ENCODE data around the gene ZNF827. TPM values are rescaled to one million over a fixed set of nuclear protein-coding genes. Genes with fewer than 3 reads are reported as not detected.

The ZNF827 gene
- total RNA-seq, 4 donors from 2014 or later = 5.2 to 11.0 (median 6.4) TPM

DNA sequence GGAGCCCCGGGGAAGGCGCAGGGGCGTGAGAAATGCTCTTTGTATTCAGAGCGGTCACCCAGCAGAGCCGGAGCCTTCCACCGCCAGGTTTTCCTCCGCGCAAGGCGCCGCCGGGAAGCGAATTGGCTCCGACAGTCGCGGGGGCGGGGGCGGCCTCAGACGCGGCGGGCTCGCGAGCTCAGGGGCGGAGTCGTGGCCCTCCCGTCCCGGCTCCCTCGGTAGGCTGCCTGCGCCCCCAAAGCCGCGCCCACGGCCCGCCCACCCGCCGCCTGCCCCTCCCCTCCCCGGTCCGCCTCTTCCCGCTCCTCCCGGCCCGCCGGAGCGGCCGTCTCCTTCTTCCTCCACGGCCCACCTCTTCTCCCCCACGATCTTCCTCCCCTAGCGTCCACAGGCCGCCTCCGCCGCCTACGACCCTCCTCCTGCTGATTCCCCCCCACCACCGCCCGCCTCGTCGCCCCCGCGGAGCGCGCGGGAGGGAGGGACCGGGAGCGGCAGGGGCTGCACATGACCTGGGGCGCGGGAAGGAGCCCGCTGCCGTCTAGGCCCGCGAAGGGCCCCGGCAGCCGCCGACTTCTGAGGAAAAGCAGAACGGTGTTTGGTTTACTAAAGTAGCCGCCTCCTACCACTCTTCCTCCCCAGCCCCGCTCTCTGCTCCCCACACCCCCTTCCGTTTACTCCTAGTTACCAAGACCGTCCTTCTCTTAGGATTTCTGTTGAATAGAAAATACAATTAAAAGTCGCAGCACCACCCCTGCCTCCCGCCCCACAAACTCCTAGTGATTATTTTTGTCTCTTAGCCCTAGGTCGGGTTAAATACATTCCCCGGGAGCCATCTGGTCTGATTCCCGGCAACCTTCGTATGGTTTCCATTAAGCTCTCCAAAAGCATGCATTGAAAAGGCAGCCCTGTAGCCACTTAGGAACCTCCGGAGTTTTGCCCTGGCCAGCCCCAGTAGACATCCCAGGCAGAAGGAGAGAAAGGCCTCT lies 205.4 kb downstream of the ZNF827 start:
- Histone ChIP-seq H3K9me3 (no peaks in the 10 kb centered on the region), H3K27me3 (no peaks in the 10 kb centered on the region), H3K4me3 (peak overlapping the region; percentile 55 to 81 (median 67)), H3K36me3 (no peaks in the 10 kb centered on the region), H3K27ac (peak overlapping the region; percentile 98 to 99 (median 98)), H3K4me1 (peaks cover 11 to 59% (median 35%) of the 10 kb centered on the region in 3 donors)
- peak; percentile 35 for DNase-seq
- intact Hi-C loops (cut with DNase I) = loop anchor here (5.0 kb wide), 1 partner anchor 111 kb away; no protein-coding TSS in a partner anchor
- 3 to 6% methylated on average over 8 to 11 of the region's 81 CpGs for WGBS, 2 donors
- TF ChIP-seq, protein P1, sequence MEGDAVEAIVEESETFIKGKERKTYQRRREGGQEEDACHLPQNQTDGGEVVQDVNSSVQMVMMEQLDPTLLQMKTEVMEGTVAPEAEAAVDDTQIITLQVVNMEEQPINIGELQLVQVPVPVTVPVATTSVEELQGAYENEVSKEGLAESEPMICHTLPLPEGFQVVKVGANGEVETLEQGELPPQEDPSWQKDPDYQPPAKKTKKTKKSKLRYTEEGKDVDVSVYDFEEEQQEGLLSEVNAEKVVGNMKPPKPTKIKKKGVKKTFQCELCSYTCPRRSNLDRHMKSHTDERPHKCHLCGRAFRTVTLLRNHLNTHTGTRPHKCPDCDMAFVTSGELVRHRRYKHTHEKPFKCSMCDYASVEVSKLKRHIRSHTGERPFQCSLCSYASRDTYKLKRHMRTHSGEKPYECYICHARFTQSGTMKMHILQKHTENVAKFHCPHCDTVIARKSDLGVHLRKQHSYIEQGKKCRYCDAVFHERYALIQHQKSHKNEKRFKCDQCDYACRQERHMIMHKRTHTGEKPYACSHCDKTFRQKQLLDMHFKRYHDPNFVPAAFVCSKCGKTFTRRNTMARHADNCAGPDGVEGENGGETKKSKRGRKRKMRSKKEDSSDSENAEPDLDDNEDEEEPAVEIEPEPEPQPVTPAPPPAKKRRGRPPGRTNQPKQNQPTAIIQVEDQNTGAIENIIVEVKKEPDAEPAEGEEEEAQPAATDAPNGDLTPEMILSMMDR (IDR thresholded peaks at IDR 0.05) = peak in 1 of 6 experiments; percentile 19
- TF ChIP-seq POLR2A (IDR thresholded peaks at IDR 0.05) = peak in 3 of 4 donors; percentile 5 to 89 (median 54)

DNA sequence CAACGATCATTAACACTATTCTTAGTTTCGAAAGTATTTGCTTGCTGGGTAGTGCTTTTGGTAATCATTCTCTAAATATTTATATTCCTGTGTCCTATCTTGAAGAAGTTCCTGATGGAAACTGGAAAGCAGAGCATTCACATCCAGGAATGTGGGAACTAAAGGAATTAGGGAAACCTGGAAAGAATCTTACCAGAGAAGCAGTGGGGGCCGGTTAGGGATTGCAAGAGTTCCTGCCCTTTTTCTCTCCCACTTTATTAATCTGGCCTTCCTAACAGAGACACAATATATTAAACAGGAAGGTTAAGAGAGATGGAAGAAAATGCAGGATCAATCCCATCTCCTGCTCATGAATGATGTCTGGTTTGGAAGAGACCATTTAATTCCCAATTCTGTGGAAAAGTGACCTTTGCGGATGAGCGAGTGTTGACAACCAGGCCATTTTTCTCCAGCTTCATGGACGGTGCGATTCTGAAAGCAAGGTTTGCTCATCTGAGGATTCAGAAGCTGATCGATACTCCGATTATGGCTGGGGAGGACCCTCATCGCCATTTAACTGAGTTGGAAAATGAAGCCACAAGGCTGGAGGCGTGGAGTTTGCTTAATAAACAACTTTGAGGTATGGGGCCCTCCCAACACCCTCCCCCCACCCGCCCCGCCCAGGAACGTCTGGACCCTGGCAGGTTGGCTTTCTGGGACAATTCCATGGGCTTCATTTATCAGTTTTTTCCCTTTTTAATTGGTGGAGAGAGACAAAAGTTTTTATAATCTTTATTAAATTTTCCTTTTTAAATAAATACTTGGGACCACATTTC lies 206.4 kb downstream of the ZNF827 start:
- 54 to 58% methylated on average over 11 to 14 of the region's 14 CpGs for WGBS, 2 donors
- TF ChIP-seq, protein P1 (IDR thresholded peaks at IDR 0.05) = no peak
- no peak for TF ChIP-seq POLR2A (IDR thresholded peaks at IDR 0.05)
- no peaks in the 10 kb centered on the region for H3K9me3 ChIP-seq
- H3K4me1 ChIP-seq = peaks cover 11 to 59% (median 35%) of the 10 kb centered on the region in 3 donors
- intact Hi-C loops (cut with DNase I) = loop anchor here (5.0 kb wide), 1 partner anchor 110 kb away; no protein-coding TSS in a partner anchor
- no peaks in the 10 kb centered on the region for H3K27me3 ChIP-seq
- no peaks in the 10 kb centered on the region for H3K36me3 ChIP-seq
- peak overlapping the region; percentile 55 to 81 (median 67) for H3K4me3 ChIP-seq
- H3K27ac ChIP-seq = peak overlapping the region; percentile 98 to 99 (median 98)
- no peak for DNase-seq

DNA sequence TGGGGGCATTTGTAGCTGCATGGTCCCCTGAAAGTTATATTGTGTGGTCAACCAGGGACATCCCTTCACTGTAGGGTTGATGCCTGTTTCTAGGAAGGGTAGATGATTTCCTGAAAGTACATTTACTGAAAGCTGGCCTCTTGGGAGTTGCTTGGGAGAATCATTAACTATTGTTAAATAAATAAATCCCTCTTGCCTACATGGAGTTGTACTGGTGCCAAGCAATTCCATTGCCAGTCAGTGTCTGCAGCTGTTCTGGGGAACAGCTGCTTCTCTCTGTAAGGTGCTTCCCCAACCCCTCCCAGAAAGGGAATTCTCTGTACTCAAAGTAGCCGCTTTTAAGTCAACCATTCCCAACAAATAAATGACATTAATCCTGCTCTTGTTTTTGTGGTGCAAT lies 207.6 kb downstream of the ZNF827 start:
- DNase-seq = no peak
- 19 to 38% methylated on average over 1 of the region's 1 CpG for WGBS, 2 donors
- Histone ChIP-seq H3K36me3 (no peaks in the 10 kb centered on the region), H3K9me3 (no peaks in the 10 kb centered on the region), H3K27ac (no peak overlapping the region), H3K27me3 (no peaks in the 10 kb centered on the region), H3K4me3 (no peak overlapping the region), H3K4me1 (peaks cover 11 to 50% (median 32%) of the 10 kb centered on the region in 3 donors)
- intact Hi-C loops (cut with DNase I) = loop anchor here (5.0 kb wide), 1 partner anchor 109 kb away; no protein-coding TSS in a partner anchor
- TF ChIP-seq, protein P1 (IDR thresholded peaks at IDR 0.05) = no peak
- no peak for TF ChIP-seq POLR2A (IDR thresholded peaks at IDR 0.05)

DNA sequence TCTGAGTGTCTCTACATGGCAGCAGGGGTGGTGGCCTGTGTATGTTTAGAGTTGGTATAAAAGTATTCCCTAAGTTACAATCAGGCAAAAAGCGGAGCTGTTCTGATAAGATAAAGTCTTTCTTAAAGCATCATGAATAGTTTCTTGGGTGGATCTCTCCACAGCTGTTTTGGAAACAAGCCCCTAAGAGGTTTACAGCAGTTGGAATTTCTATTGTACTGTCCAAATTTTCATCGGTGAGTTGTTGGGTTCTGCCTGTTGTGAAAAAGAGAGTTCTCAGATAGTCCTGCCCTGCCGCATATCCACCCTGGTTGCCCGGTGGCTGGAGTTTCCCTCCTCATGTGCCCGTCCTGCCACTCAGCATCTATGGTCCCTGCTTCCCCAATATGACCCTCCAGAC lies 208.6 kb downstream of the ZNF827 start:
- Histone ChIP-seq H3K27me3 (no peaks in the 10 kb centered on the region), H3K4me1 (peaks cover 9 to 40% (median 27%) of the 10 kb centered on the region in 3 donors), H3K36me3 (no peaks in the 10 kb centered on the region), H3K9me3 (no peaks in the 10 kb centered on the region), H3K27ac (no peak overlapping the region), H3K4me3 (no peak overlapping the region)
- DNase-seq = no peak
- 84 to 86% methylated on average over 5 of the region's 5 CpGs for WGBS, 2 donors
- intact Hi-C loops (cut with DNase I) = loop anchor here (5.0 kb wide), 1 partner anchor 108 kb away; no protein-coding TSS in a partner anchor
- TF ChIP-seq POLR2A (IDR thresholded peaks at IDR 0.05) = no peak
- TF ChIP-seq, protein P1 (IDR thresholded peaks at IDR 0.05) = no peak
